HG03460 (cell line): ENCODE data around the gene DCC.

ENCODE experiments used
- ATAC-seq: cut with Tn5 transposase; IDR thresholded peaks from one replicate; pipeline ENCODE4 v1.9.1; 2021; ENCODE audit not compliant: unreplicated experiment

DCC gene

GRCh38 chr18:53360501-53361443 lies 1020.8 kb downstream of the DCC start:
- no peak for ATAC-seq

- ATAC-seq = no peak
Measured at GRCh38 chr18:53375621-53376020, 1035.6 kb downstream of the DCC start.

- ATAC-seq = no peak
Measured at GRCh38 chr18:53380063-53380639, 1040.2 kb downstream of the DCC start.

GRCh38 chr18:53382870-53383269 lies 1042.9 kb downstream of the DCC start:
- ATAC-seq = no peak

- no peak for ATAC-seq
Measured at GRCh38 chr18:53385889-53386288, 1045.9 kb downstream of the DCC start.

- no peak for ATAC-seq
Measured at GRCh38 chr18:53387581-53387980, 1047.6 kb downstream of the DCC start.

GRCh38 chr18:53402670-53403069 lies 1062.7 kb downstream of the DCC start:
- ATAC-seq = no peak

GRCh38 chr18:53408271-53408670 lies 1068.3 kb downstream of the DCC start:
- no peak for ATAC-seq

GRCh38 chr18:53411511-53411910 lies 1071.5 kb downstream of the DCC start:
- ATAC-seq = no peak

GRCh38 chr18:53417003-53417402 lies 1077.0 kb downstream of the DCC start:
- ATAC-seq = no peak

- no peak for ATAC-seq
Measured at GRCh38 chr18:53421869-53422268, 1081.9 kb downstream of the DCC start.

GRCh38 chr18:53422896-53423295 lies 1082.9 kb downstream of the DCC start:
- ATAC-seq = no peak

GRCh38 chr18:53426666-53427184 lies 1086.7 kb downstream of the DCC start:
- no peak for ATAC-seq

- no peak for ATAC-seq
Measured at GRCh38 chr18:53441761-53442414, 1101.9 kb downstream of the DCC start.

GRCh38 chr18:53442415-53442783 lies 1102.4 kb downstream of the DCC start:
- no peak for ATAC-seq

- ATAC-seq = no peak
Measured at GRCh38 chr18:53443336-53443735, 1103.3 kb downstream of the DCC start.

- no peak for ATAC-seq
Measured at GRCh38 chr18:53443831-53444230, 1103.8 kb downstream of the DCC start.

- ATAC-seq = no peak
Measured at GRCh38 chr18:53451902-53452301, 1111.9 kb downstream of the DCC start.

GRCh38 chr18:53457068-53457467 lies 1117.1 kb downstream of the DCC start:
- ATAC-seq = no peak

- ATAC-seq = no peak
Measured at GRCh38 chr18:53458268-53458667, 1118.3 kb downstream of the DCC start.

- no peak for ATAC-seq
Measured at GRCh38 chr18:53458944-53459580, 1119.1 kb downstream of the DCC start.
